T-helper 17 cell (primary cell): ENCODE data around the gene PDZRN4. TPM values are rescaled to one million over a fixed set of nuclear protein-coding genes. Genes with fewer than 3 reads are reported as not detected.

Experiments used
- ATAC-seq: fragments of 150-1000 bp; cut with Tn5 transposase; 2 replicates; pipeline ENCODE4 v1.10.0; 2021; ENCODE audit warnings: mild to moderate bottlenecking, moderate library complexity
- DNase-seq, 3 donors: peaks; one replicate each; pipeline versions ENCODE4 v3.0.0 to v3.0.0-alpha.2; 2020 to 2021
- H3K9me3 ChIP-seq: one replicate; pipeline ENCODE4 v1.7.0; 2013; ENCODE audit warnings: low read length, mild to moderate bottlenecking; ENCODE audit not compliant: control insufficient read depth, poor library complexity, severe bottlenecking
- H3K27ac Mint-ChIP-seq: one replicate; pipeline ENCODE4 v1.8.0; 2022; ENCODE audit warnings: mild to moderate bottlenecking, moderate library complexity, mixed read lengths
- H3K27me3 Mint-ChIP-seq: one replicate; pipeline ENCODE4 v1.8.0; 2022; ENCODE audit warnings: mixed read lengths
- H3K36me3 Mint-ChIP-seq: one replicate; pipeline ENCODE4 v1.8.0; 2022; ENCODE audit warnings: low read depth, mixed read lengths
- H3K4me1 Mint-ChIP-seq: one replicate; pipeline ENCODE4 v1.8.0; 2022; ENCODE audit warnings: mild to moderate bottlenecking, mixed read lengths
- H3K4me3 Mint-ChIP-seq: one replicate; pipeline ENCODE4 v1.8.0; 2022; ENCODE audit warnings: mild to moderate bottlenecking, moderate library complexity, mixed read lengths
- total RNA-seq, 4 donors: library from RNA in 2 of 4; stranded (reverse) in 2 of 4; gene quantifications; one replicate each; pipeline ENCODE4 v1.2.3 and lab custom pipeline; 2022 to 2026

The PDZRN4 gene
- total RNA-seq, 2 donors from 2014 or later: not detected

DNA sequence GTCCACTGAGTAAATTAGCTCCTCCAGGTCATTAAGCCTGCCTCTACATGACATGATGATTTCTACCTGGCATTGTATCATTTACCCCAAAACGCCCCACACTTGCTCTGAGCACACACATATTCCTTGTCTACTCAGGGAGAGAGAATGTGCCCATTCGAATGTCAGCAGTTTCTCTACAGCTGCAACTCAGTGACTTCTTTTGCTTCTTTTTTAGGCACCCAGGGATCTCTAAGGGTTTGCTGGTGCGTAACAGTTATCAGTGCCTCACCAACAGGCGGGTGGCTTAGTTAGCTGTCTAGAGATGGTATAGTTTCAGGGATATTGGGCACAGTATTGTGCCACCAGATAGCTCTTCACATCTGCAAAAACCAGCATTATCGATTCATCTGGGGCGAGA lies 316.9 kb downstream of the PDZRN4 start:
- Mint-ChIP-seq H3K27me3 (peaks cover 33% of the 10 kb centered on the region), H3K4me3 (no peak overlapping the region), H3K27ac (no peak overlapping the region), H3K36me3 (no peaks in the 10 kb centered on the region), H3K4me1 (no peaks in the 10 kb centered on the region)
- ATAC-seq: no peak
- no peak for DNase-seq
- no peaks in the 10 kb centered on the region for H3K9me3 ChIP-seq

DNA sequence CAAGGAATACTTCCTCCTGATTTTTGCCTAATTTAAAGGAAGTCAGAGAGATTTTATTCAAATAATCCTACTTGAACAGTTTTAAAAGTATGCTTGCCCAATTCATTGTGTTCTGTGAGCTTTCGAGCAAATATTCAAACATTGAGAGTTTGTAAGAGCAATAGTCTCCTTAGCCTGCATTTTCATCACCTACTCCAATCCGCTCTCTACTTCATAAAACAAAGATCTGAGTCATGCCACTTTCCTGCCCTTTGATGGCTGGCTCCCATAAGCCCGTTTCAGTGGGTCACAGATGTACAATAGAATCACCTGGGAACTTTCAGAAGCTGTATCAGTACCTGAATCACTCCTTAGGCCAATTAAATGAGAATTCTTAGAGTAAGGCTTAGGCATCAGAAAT lies 319.2 kb downstream of the PDZRN4 start:
- H3K36me3 Mint-ChIP-seq: no peaks in the 10 kb centered on the region

GRCh38 chr12:41509271-41510055 lies 321.3 kb downstream of the PDZRN4 start:
- DNase-seq: no peak
- no peaks in the 10 kb centered on the region for H3K4me1 Mint-ChIP-seq
- H3K27me3 Mint-ChIP-seq: peaks cover 38% of the 10 kb centered on the region
- ATAC-seq: no peak
- no peak overlapping the region for H3K27ac Mint-ChIP-seq
- no peak overlapping the region for H3K4me3 Mint-ChIP-seq
- no peaks in the 10 kb centered on the region for H3K9me3 ChIP-seq
- no peaks in the 10 kb centered on the region for H3K36me3 Mint-ChIP-seq

More for the DNA sequence above, 319.2 kb downstream of the PDZRN4 start:
- DNase-seq (no peak), ATAC-seq (no peak)
- H3K4me3 Mint-ChIP-seq: no peak overlapping the region
- no peak overlapping the region for H3K27ac Mint-ChIP-seq
- H3K27me3 Mint-ChIP-seq: peaks cover 30% of the 10 kb centered on the region
- no peaks in the 10 kb centered on the region for H3K9me3 ChIP-seq
- no peaks in the 10 kb centered on the region for H3K4me1 Mint-ChIP-seq

- Mint-ChIP-seq H3K27me3 (peaks cover 35% of the 10 kb centered on the region), H3K4me1 (no peaks in the 10 kb centered on the region), H3K4me3 (no peak overlapping the region), H3K27ac (no peak overlapping the region), H3K36me3 (no peaks in the 10 kb centered on the region)
- ATAC-seq: no peak
- DNase-seq: no peak
- peaks cover under 1% of the 10 kb centered on the region for H3K9me3 ChIP-seq
Measured at GRCh38 chr12:41510470-41510869, 322.4 kb downstream of the PDZRN4 start.

GRCh38 chr12:41511247-41511646 lies 323.1 kb downstream of the PDZRN4 start:
- Mint-ChIP-seq H3K27ac (no peak overlapping the region), H3K36me3 (no peaks in the 10 kb centered on the region), H3K4me3 (no peak overlapping the region), H3K4me1 (no peaks in the 10 kb centered on the region), H3K27me3 (peaks cover 41% of the 10 kb centered on the region)
- DNase-seq: no peak
- peaks cover 2% of the 10 kb centered on the region for H3K9me3 ChIP-seq
- ATAC-seq: no peak

DNA sequence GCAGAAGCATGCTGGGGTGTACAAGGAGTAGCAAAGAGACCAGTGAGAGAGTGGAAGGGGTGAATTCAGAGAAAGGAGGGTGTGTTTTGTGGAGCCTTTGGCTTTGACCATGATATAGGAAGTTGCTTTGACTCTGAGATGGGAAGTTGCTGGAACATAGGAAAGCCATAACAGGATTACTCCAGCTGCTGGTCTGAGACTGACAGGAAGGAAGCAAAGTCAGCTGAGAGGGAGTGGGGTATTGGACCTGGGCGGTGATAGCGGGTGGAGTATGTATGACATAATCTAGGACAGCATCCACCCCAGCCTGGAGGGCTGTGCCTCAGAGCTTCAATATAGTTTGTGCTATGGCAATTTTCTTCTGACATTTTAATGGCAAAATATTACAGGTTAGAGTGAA lies 324.4 kb downstream of the PDZRN4 start:
- ATAC-seq (no peak), DNase-seq (no peak)
- peaks cover 33% of the 10 kb centered on the region for H3K27me3 Mint-ChIP-seq
- no peak overlapping the region for H3K4me3 Mint-ChIP-seq
- H3K9me3 ChIP-seq: peaks cover 2% of the 10 kb centered on the region
- no peaks in the 10 kb centered on the region for H3K36me3 Mint-ChIP-seq
- H3K27ac Mint-ChIP-seq: no peak overlapping the region
- no peaks in the 10 kb centered on the region for H3K4me1 Mint-ChIP-seq

- no peak for DNase-seq
Measured at GRCh38 chr12:41514021-41514777, 326.1 kb downstream of the PDZRN4 start.

GRCh38 chr12:41514907-41515306 lies 326.8 kb downstream of the PDZRN4 start:
- peaks cover 27% of the 10 kb centered on the region for H3K27me3 Mint-ChIP-seq
- peaks cover 2% of the 10 kb centered on the region for H3K4me1 Mint-ChIP-seq
- no peak for ATAC-seq
- peaks cover 2% of the 10 kb centered on the region for H3K9me3 ChIP-seq
- no peak overlapping the region for H3K27ac Mint-ChIP-seq
- H3K4me3 Mint-ChIP-seq: no peak overlapping the region
- peaks cover 2% of the 10 kb centered on the region for H3K36me3 Mint-ChIP-seq
- DNase-seq: no peak

More at GRCh38 chr12:41514021-41514777, 326.1 kb downstream of the PDZRN4 start:
- Mint-ChIP-seq H3K27ac (no peak overlapping the region), H3K36me3 (no peaks in the 10 kb centered on the region), H3K4me1 (peaks cover under 1% of the 10 kb centered on the region), H3K4me3 (no peak overlapping the region), H3K27me3 (peaks cover 31% of the 10 kb centered on the region)
- H3K9me3 ChIP-seq: peaks cover 2% of the 10 kb centered on the region
- ATAC-seq: no peak

- no peak overlapping the region for H3K4me3 Mint-ChIP-seq
- no peak for DNase-seq
- ATAC-seq: no peak
- peaks cover 2% of the 10 kb centered on the region for H3K9me3 ChIP-seq
- peaks cover 27% of the 10 kb centered on the region for H3K27me3 Mint-ChIP-seq
- peaks cover 2% of the 10 kb centered on the region for H3K36me3 Mint-ChIP-seq
- H3K27ac Mint-ChIP-seq: no peak overlapping the region
- peaks cover 2% of the 10 kb centered on the region for H3K4me1 Mint-ChIP-seq
Measured at GRCh38 chr12:41515953-41516352, 327.8 kb downstream of the PDZRN4 start.

- H3K4me1 Mint-ChIP-seq: peaks cover 12% of the 10 kb centered on the region
- H3K4me3 Mint-ChIP-seq: no peak overlapping the region
- H3K27me3 Mint-ChIP-seq: peaks cover 6% of the 10 kb centered on the region
- no peaks in the 10 kb centered on the region for H3K9me3 ChIP-seq
- H3K27ac Mint-ChIP-seq: no peak overlapping the region
- ATAC-seq: no peak
- no peak for DNase-seq
- peaks cover 2% of the 10 kb centered on the region for H3K36me3 Mint-ChIP-seq
Measured at GRCh38 chr12:41520869-41521268, 332.7 kb downstream of the PDZRN4 start.

- Mint-ChIP-seq H3K27me3 (no peaks in the 10 kb centered on the region), H3K27ac (peak overlapping the region; percentile 57), H3K4me3 (peak overlapping the region; percentile 66), H3K36me3 (peaks cover 2% of the 10 kb centered on the region), H3K4me1 (peaks cover 14% of the 10 kb centered on the region)
- DNase-seq (no peak), ATAC-seq (no peak)
- no peaks in the 10 kb centered on the region for H3K9me3 ChIP-seq
Measured at GRCh38 chr12:41521872-41522379, 333.8 kb downstream of the PDZRN4 start.

- ATAC-seq (no peak), DNase-seq (no peak)
- no peak overlapping the region for H3K27ac Mint-ChIP-seq
- H3K27me3 Mint-ChIP-seq: no peaks in the 10 kb centered on the region
- no peaks in the 10 kb centered on the region for H3K9me3 ChIP-seq
- no peak overlapping the region for H3K4me3 Mint-ChIP-seq
- no peaks in the 10 kb centered on the region for H3K36me3 Mint-ChIP-seq
- peaks cover 11% of the 10 kb centered on the region for H3K4me1 Mint-ChIP-seq
Measured at GRCh38 chr12:41527062-41527461, 338.9 kb downstream of the PDZRN4 start.

DNA sequence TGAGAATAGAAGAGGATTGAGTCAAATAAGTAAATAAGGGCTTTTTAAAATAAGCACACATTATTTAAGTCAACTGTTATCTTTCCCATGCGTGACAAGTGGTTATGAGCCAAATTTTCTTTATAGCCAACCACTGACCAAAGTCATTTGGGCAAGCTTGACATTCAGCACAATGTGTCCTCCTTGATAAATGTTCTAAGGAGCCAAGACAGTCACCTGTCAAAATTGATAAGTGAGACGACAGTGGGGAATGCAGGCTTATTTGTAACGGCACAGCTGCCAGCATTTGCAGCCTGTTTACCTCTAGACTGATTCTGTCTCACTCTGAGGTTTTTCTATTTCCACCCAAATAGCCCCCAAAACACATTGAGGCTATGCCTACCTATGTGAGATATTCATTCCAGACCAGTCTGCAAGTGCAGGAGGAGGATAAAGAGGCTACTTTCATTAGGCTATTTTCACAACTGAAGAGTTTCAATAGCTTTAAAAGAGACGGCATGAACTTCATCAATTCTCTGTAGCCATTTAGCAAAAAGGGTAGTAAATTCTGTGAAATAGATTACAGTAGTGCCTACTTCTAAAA lies 339.5 kb downstream of the PDZRN4 start:
- H3K36me3 Mint-ChIP-seq: no peaks in the 10 kb centered on the region
- no peak overlapping the region for H3K4me3 Mint-ChIP-seq
- ATAC-seq (no peak), DNase-seq (no peak)
- no peaks in the 10 kb centered on the region for H3K9me3 ChIP-seq
- peaks cover 9% of the 10 kb centered on the region for H3K4me1 Mint-ChIP-seq
- H3K27ac Mint-ChIP-seq: no peak overlapping the region
- no peaks in the 10 kb centered on the region for H3K27me3 Mint-ChIP-seq
